HCT116 (cell line): ENCODE results near the gene KCNK1. TPM values are rescaled to one million over a fixed set of nuclear protein-coding genes. Genes with fewer than 3 reads are reported as not detected.
"Not testable (repeated sequence)": the region's sequence is repeated elsewhere in the genome, so short reads cannot be mapped to it uniquely, and the experiment has no call there.

Experiments
- ATAC-seq: fragments of 200-7000 bp; cut with Tn5 transposase; 2 replicates; pipeline ENCODE4 v1.9.1; 2020; ENCODE audit warnings: mild to moderate bottlenecking, moderate library complexity
- BruUV-seq: library from RNA; stranded (reverse); fragments of 400-500 nt; replicated peaks from 2 replicates; lab custom pipeline; 2021; lab: Mats Ljungman, UMichigan
- CTCF ChIA-PET: fragments of 300-600 bp; sonication (Branson Sonifier 250); formaldehyde crosslinking; loops from one replicate; lab custom pipeline; 2021; ENCODE audit warnings: antibody characterized with exemption; lab: Charles Lee
- POLR2A ChIA-PET: fragments of 300-600, 350-600 bp; sonication (Branson Sonifier 250); formaldehyde crosslinking; loops from one replicate; lab custom pipeline; 2021; ENCODE audit warnings: antibody characterized with exemption; lab: Charles Lee
- RAD21 ChIA-PET, 2 experiments: fragments of 300-600 bp; sonication (Branson Sonifier 250); formaldehyde crosslinking; loops; one replicate each; lab custom pipeline; 2023; ENCODE audit warnings: low total read pairs in 2 of 2; ENCODE audit not compliant: uncharacterized antibody in 2 of 2, unreplicated experiment in 2 of 2, low non-redundant PET in 1 of 2; lab: Charles Lee
- DNase-seq: peaks from one replicate; pipeline ENCODE4 v3.0.0-alpha.2; 2010; ENCODE audit warnings: low read depth, low spot score
- H2AFZ ChIP-seq: fragments of 200-600 bp; shearing (Covaris generic), sonication (generic); 2 replicates; pipeline ENCODE4 v1.6.1; 2017; ENCODE audit warnings: low read depth, mixed run types, mixed read lengths, antibody characterized with exemption, low read length; ENCODE audit not compliant: poor library complexity, severe bottlenecking
- H3K27ac ChIP-seq: 2 replicates; pipeline ENCODE4 v1.5.1; 2012; ENCODE audit warnings: low read depth, low read length
- H3K27me3 ChIP-seq: fragments of 200-600 bp; sonication (generic); 2 replicates; pipeline ENCODE4 v1.6.1; 2016; ENCODE audit warnings: mixed run types, low read length, mixed read lengths; ENCODE audit not compliant: insufficient read depth
- H3K36me3 ChIP-seq, 2 experiments: fragments of 200-500 bp in 1 of 2; fragments of 200-600 bp in 1 of 2; sonication (Bioruptor generic) in 1 of 2; sonication (generic) in 1 of 2; 2 replicates each; pipeline versions ENCODE4 v1.5.1 to v1.6.1; 2014 to 2016; ENCODE audit warnings: low read length in 2 of 2, inconsistent platforms in 1 of 2, mixed read lengths in 1 of 2, mixed run types in 1 of 2; ENCODE audit not compliant: insufficient read depth in 2 of 2, control insufficient read depth in 1 of 2
- H3K4me1 ChIP-seq, 2 experiments: fragments of 200-600 bp in 1 of 2; sonication (generic) in 1 of 2; 2 replicates each; pipeline versions ENCODE4 v1.5.1 to v1.6.1; 2012 to 2017; ENCODE audit warnings: low read length in 2 of 2, inconsistent platforms in 1 of 2, mild to moderate bottlenecking in 1 of 2, mixed read lengths in 1 of 2, mixed run types in 1 of 2, moderate library complexity in 1 of 2; ENCODE audit not compliant: insufficient read depth in 2 of 2, control insufficient read depth in 1 of 2
- H3K4me2 ChIP-seq: fragments of 200-600 bp; sonication (generic); 2 replicates; pipeline ENCODE4 v1.6.1; 2017; ENCODE audit warnings: mixed run types, low read length, mixed read lengths
- H3K4me3 ChIP-seq, 2 experiments: fragments of 200-600 bp in 1 of 2; sonication (generic) in 1 of 2; replicated peaks in 1 of 2; 2 replicates each; pipeline ENCODE4 v1.5.1; 2011 to 2016; ENCODE audit warnings: low read length in 2 of 2, control low read depth in 1 of 2, low read depth in 1 of 2, mild to moderate bottlenecking in 1 of 2, mixed read lengths in 1 of 2, mixed run types in 1 of 2
- H3K79me2 ChIP-seq: fragments of 200-600 bp; sonication (generic); 2 replicates; pipeline ENCODE4 v1.6.1; 2017; ENCODE audit warnings: mild to moderate bottlenecking, mixed run types, low read length, moderate library complexity, mixed read lengths; ENCODE audit not compliant: insufficient read depth
- H3K9ac ChIP-seq: fragments of 200-600 bp; sonication (generic); 2 replicates; pipeline ENCODE4 v1.6.1; 2016; ENCODE audit warnings: low read length, mixed read lengths
- H3K9me2 ChIP-seq: fragments of 200-600 bp; sonication (generic), shearing (Covaris generic); 2 replicates; pipeline ENCODE4 v1.6.1; 2017; ENCODE audit warnings: mixed run types, mild to moderate bottlenecking, moderate library complexity; ENCODE audit not compliant: insufficient read depth
- H3K9me3 ChIP-seq, 2 experiments: fragments of 200-500 bp in 1 of 2; fragments of 200-600 bp in 1 of 2; sonication (Bioruptor generic) in 1 of 2; sonication (generic) in 1 of 2; 2 replicates each; pipeline ENCODE4 v1.6.1; 2014 to 2017; ENCODE audit warnings: low read length in 2 of 2, mixed read lengths in 2 of 2, inconsistent platforms in 1 of 2, low read depth in 1 of 2, mild to moderate bottlenecking in 1 of 2, mixed run types in 1 of 2, moderate library complexity in 1 of 2; ENCODE audit not compliant: control insufficient read depth in 1 of 2, insufficient read depth in 1 of 2
- H4K20me1 ChIP-seq: fragments of 200-600 bp; sonication (generic), shearing (Covaris generic); 2 replicates; pipeline ENCODE4 v1.6.1; 2017; ENCODE audit warnings: mixed run types, mild to moderate bottlenecking, moderate library complexity; ENCODE audit not compliant: insufficient read depth
- CEBPB ChIP-seq: IDR thresholded peaks from 2 replicates; pipeline ENCODE4 v1.6.1; 2012; ENCODE audit warnings: low read depth
- ELF1 ChIP-seq: IDR thresholded peaks from 2 replicates; pipeline ENCODE4 v1.6.1; 2012; ENCODE audit warnings: low read depth, borderline replicate concordance
- EZH2 ChIP-seq: fragments of 200-600 bp; sonication (generic); IDR thresholded peaks from 2 replicates; pipeline ENCODE4 v1.6.1; 2017; ENCODE audit warnings: antibody characterized with exemption, mixed run types
- FOSL1 ChIP-seq: IDR thresholded peaks from 2 replicates; pipeline ENCODE4 v1.6.1; 2012; ENCODE audit warnings: low read depth
- JUND ChIP-seq: IDR thresholded peaks from 2 replicates; pipeline ENCODE4 v1.6.1; 2012
- MAX ChIP-seq: IDR thresholded peaks from 2 replicates; pipeline ENCODE4 v1.6.1; 2012
- POLR2A ChIP-seq: IDR thresholded peaks from 2 replicates; pipeline ENCODE4 v1.7.0; 2011; ENCODE audit warnings: borderline replicate concordance; ENCODE audit not compliant: insufficient read depth, insufficient read length; ENCODE audit errors: extremely low read depth
- POLR2AphosphoS5 ChIP-seq: IDR thresholded peaks from 2 replicates; pipeline ENCODE4 v1.6.1; 2011; ENCODE audit warnings: mild to moderate bottlenecking, low read depth, low read length, moderate library complexity
- RAD21 ChIP-seq: IDR thresholded peaks from 2 replicates; pipeline ENCODE4 v1.6.1; 2012; ENCODE audit warnings: low read depth, mild to moderate bottlenecking
- SP1 ChIP-seq: IDR thresholded peaks from 2 replicates; pipeline ENCODE4 v1.6.1; 2012; ENCODE audit warnings: low read depth
- TCF7L2 ChIP-seq: IDR thresholded peaks from 2 replicates; pipeline ENCODE4 v1.7.0; 2011; ENCODE audit warnings: borderline replicate concordance, inconsistent platforms; ENCODE audit not compliant: insufficient read depth, insufficient read length; ENCODE audit errors: extremely low read depth
- YY1 ChIP-seq: IDR thresholded peaks from 2 replicates; pipeline ENCODE4 v1.6.1; 2011; ENCODE audit warnings: low read length, low read depth, moderate library complexity, mild to moderate bottlenecking; ENCODE audit not compliant: insufficient replicate concordance; ENCODE audit errors: extremely low read depth
- ZFX ChIP-seq: fragments of 450-650 bp; IDR thresholded peaks from 2 replicates; pipeline ENCODE4 v1.6.1; 2017
- intact Hi-C: fragments of 100-400 bp; cut with micrococcal nuclease; formaldehyde crosslinking; loops from 2 replicates; pipeline ENCODE4 v1.10.0; 2022
- total RNA-seq: library from RNA; stranded (reverse); gene quantifications from one replicate; pipeline ENCODE4 v1.2.1, GENCODE V29; 2021; ENCODE audit not compliant: unreplicated experiment

Gene KCNK1
- total RNA-seq, 1 experiment from 2014 or later = 28.4 TPM

- TF ChIP-seq FOSL1 = no peak
- no peak for TF ChIP-seq ELF1
- Histone ChIP-seq H3K9me3 (no peaks in the 10 kb centered on the region), H4K20me1 (no peaks in the 10 kb centered on the region), H2AFZ (no peak overlapping the region), H3K36me3 (no peaks in the 10 kb centered on the region), H3K4me1 (peaks cover 5 to 22% of the 10 kb centered on the region in 2 experiments; a peak in 3 of 4 replicates), H3K79me2 (peaks cover 12% of the 10 kb centered on the region), H3K9ac (no peak overlapping the region), H3K27ac (no peak overlapping the region), H3K4me3 (no peak overlapping the region), H3K4me2 (no peak overlapping the region), H3K27me3 (no peaks in the 10 kb centered on the region), H3K9me2 (no peaks in the 10 kb centered on the region)
- RAD21 ChIA-PET = no interaction called here
- CTCF ChIA-PET = no interaction called here
- ATAC-seq (no peak), DNase-seq (no peak)
- POLR2A ChIA-PET = no interaction called here
- intact Hi-C loops = no loop called here
- no TSS peak for BruUV-seq
These were observed 3.3 kb upstream of the KCNK1 start for GRCh38 chr1:233610628-233611027.

GRCh38 chr1:233611363-233611762, 2.5 kb upstream of the KCNK1 start:
- BruUV-seq, H3K36me3 ChIP-seq, CTCF ChIA-PET, DNase-seq, intact Hi-C loops, H3K9me3 ChIP-seq, H3K27ac ChIP-seq, ATAC-seq, RAD21 ChIA-PET, H3K9me2 ChIP-seq, POLR2A ChIA-PET, H2AFZ ChIP-seq, H3K4me3 ChIP-seq, H4K20me1 ChIP-seq, H3K4me2 ChIP-seq, H3K9ac ChIP-seq, H3K27me3 ChIP-seq: not testable (repeated sequence)
- H3K79me2 ChIP-seq = peaks cover 19% of the 10 kb centered on the region
- H3K4me1 ChIP-seq = peaks cover 9 to 27% of the 10 kb centered on the region in 2 experiments

- Histone ChIP-seq H3K9me2 (no peaks in the 10 kb centered on the region), H3K9ac (peak overlapping the region; percentile 85), H3K9me3 (no peaks in the 10 kb centered on the region), H3K79me2 (peaks cover 48% of the 10 kb centered on the region), H3K36me3 (no peaks in the 10 kb centered on the region; a peak in 1 of 4 replicates), H3K27me3 (no peaks in the 10 kb centered on the region), H3K4me1 (peaks cover 9 to 21% of the 10 kb centered on the region in 2 experiments), H3K4me3 (peak overlapping the region; percentile 84 to 96), H3K27ac (peak overlapping the region; percentile 91), H3K4me2 (peak overlapping the region; percentile 79), H4K20me1 (no peaks in the 10 kb centered on the region), H2AFZ (no peak overlapping the region)
- intact Hi-C loops = no loop called here
- ATAC-seq = peak; percentile 63
- no TSS peak for BruUV-seq
- RAD21 ChIA-PET = no interaction called here
- CTCF ChIA-PET = no interaction called here
- DNase-seq = peak; percentile 29
- POLR2A ChIA-PET = no interaction called here
- TF ChIP-seq ZFX = peak; percentile 56
- no peak for TF ChIP-seq JUND
- TF ChIP-seq SP1 = no peak
- TF ChIP-seq POLR2AphosphoS5 = peak; percentile 37; the same call in 1 of the 2 replicates
- TF ChIP-seq TCF7L2 = no peak
- TF ChIP-seq MAX = no peak
- TF ChIP-seq RAD21 = no peak
- no peak for TF ChIP-seq CEBPB
- no peak for TF ChIP-seq EZH2
- peak; percentile 13 for TF ChIP-seq POLR2A
- no peak for TF ChIP-seq YY1
These were observed 352 bp downstream of the KCNK1 start for GRCh38 chr1:233614173-233614742.
